KMS-11 (cell line): Measurements from ENCODE around the gene DPM2.

Experiments used
- H2AFZ ChIP-seq: fragments of 200-600 bp; sonication (generic); 2 replicates; pipeline ENCODE4 v1.6.1; 2016; ENCODE audit warnings: antibody characterized with exemption, mixed run types, low read depth
- H3K27ac ChIP-seq: fragments of 200-600 bp; sonication (generic); 2 replicates; pipeline ENCODE4 v1.6.1; 2016; ENCODE audit warnings: mild to moderate bottlenecking, mixed run types
- H3K27me3 ChIP-seq: fragments of 200-600 bp; sonication (generic); 2 replicates; pipeline ENCODE4 v1.6.1; 2017; ENCODE audit warnings: mild to moderate bottlenecking, low read depth, mixed run types, moderate library complexity; ENCODE audit not compliant: insufficient read depth
- H3K36me3 ChIP-seq: fragments of 200-600 bp; sonication (generic); 2 replicates; pipeline ENCODE4 v1.6.1; 2017; ENCODE audit warnings: mild to moderate bottlenecking, mixed run types; ENCODE audit not compliant: insufficient read depth
- H3K4me1 ChIP-seq: fragments of 200-600 bp; sonication (generic); 2 replicates; pipeline ENCODE4 v1.6.1; 2016; ENCODE audit warnings: mild to moderate bottlenecking, low read depth, mixed run types; ENCODE audit not compliant: poor library complexity, severe bottlenecking
- H3K4me2 ChIP-seq: fragments of 200-600 bp; sonication (generic); 2 replicates; pipeline ENCODE4 v1.7.0; 2016; ENCODE audit warnings: mild to moderate bottlenecking, mixed run types
- H3K4me3 ChIP-seq: fragments of 200-600 bp; sonication (generic); IDR thresholded peaks from 2 replicates; pipeline ENCODE4 v1.6.1; 2017; ENCODE audit warnings: low read depth, low read length, mixed read lengths; ENCODE audit not compliant: insufficient read depth
- H3K79me2 ChIP-seq: fragments of 200-600 bp; sonication (generic); 2 replicates; pipeline ENCODE4 v1.6.1; 2016; ENCODE audit warnings: low read depth, mixed run types; ENCODE audit not compliant: insufficient read depth
- H3K9ac ChIP-seq: fragments of 200-600 bp; sonication (generic); 2 replicates; pipeline ENCODE4 v1.6.1; 2016; ENCODE audit warnings: mild to moderate bottlenecking, mixed run types
- H4K20me1 ChIP-seq: fragments of 200-600 bp; sonication (generic); 2 replicates; pipeline ENCODE4 v1.6.1; 2016; ENCODE audit warnings: mild to moderate bottlenecking, mixed run types; ENCODE audit not compliant: insufficient read depth
- TF ChIP-seq, protein P1 (sequence below): fragments of 200-600 bp; sonication (generic); conservative IDR thresholded peaks from 2 replicates; pipeline ENCODE4 v1.6.1; 2017; ENCODE audit warnings: low read depth, mild to moderate bottlenecking, antibody characterized with exemption, low read length, moderate library complexity, mixed read lengths

The DPM2 gene

DNA sequence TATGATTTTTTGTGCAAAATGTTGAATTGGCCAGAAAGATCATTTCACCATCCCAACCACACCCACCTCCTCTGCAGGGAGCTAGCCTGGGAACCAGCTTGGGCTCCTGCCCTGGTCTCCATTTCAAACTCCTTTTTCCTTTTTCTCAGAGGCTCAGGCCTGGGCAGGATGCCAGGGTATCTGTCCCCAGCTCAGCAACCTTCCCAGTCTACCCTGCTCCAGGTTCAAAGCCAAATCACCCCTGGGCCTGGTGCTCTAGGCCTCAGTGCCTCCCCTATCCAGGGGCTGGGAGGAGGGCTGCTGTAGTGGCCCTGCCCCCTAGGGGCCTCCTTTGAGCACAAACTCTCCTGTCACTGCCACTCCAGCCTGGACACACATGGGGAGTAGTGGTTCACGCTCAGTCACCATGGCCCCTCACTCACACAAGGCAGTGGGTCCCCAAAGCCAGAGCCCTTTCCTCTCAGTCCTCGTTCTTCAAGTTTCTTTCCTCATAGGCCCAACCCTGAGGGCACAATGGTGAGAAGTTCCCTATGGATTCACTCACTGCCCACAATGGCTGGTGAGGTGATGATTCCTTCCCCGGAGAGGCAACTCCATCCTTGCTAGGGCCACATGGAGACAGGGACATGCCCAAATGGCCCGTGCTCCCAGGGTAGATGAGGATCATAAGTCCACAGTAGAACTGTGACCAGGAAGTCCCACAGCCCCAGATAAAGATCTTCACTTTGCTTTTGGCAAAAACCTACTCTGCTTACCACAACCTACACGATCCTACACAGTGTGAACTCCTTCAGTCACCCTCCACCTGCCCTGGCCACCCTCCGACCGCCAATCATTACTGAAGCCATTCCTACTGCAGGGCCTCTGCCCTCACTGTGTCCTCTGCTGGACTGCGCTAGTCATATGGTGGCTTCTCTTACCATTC is 19.2 kb downstream of the DPM2 start:
- H3K4me3 ChIP-seq = no peak overlapping the region
- H4K20me1 ChIP-seq = no peaks in the 10 kb centered on the region
- H3K27ac ChIP-seq = no peak overlapping the region
- peak overlapping the region; percentile 56 for H3K4me2 ChIP-seq
- H3K4me1 ChIP-seq = peaks cover 72% of the 10 kb centered on the region
- no peak overlapping the region for H3K9ac ChIP-seq
- H3K36me3 ChIP-seq = peaks cover 9% of the 10 kb centered on the region; the same call in 1 of the 2 replicates
- TF ChIP-seq, protein P1, sequence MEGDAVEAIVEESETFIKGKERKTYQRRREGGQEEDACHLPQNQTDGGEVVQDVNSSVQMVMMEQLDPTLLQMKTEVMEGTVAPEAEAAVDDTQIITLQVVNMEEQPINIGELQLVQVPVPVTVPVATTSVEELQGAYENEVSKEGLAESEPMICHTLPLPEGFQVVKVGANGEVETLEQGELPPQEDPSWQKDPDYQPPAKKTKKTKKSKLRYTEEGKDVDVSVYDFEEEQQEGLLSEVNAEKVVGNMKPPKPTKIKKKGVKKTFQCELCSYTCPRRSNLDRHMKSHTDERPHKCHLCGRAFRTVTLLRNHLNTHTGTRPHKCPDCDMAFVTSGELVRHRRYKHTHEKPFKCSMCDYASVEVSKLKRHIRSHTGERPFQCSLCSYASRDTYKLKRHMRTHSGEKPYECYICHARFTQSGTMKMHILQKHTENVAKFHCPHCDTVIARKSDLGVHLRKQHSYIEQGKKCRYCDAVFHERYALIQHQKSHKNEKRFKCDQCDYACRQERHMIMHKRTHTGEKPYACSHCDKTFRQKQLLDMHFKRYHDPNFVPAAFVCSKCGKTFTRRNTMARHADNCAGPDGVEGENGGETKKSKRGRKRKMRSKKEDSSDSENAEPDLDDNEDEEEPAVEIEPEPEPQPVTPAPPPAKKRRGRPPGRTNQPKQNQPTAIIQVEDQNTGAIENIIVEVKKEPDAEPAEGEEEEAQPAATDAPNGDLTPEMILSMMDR = peak; percentile 30; the same call in 1 of the 2 replicates
- no peaks in the 10 kb centered on the region for H3K27me3 ChIP-seq
- peaks cover 50% of the 10 kb centered on the region for H3K79me2 ChIP-seq
- H2AFZ ChIP-seq = no peak overlapping the region

DNA sequence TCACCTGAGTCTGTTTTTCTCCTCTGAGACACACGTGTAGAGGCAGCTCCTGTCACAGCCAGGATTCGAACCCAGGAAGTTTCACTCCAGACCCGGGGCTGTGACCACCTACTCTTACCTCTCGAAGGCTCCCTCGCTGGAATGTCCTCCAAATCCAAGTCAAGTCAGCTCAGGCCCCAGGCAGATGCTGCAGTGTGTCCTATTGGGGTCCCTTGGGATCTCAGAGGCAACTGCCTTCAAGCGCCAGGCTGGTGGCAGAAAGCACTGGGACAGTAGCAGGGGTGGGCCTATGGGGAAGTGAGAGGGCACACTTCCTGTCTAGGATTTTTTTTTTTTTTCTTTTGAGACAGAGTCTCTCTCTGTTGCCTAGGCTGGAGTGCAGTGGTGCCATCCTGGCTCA is 20.1 kb downstream of the DPM2 start:
- Histone ChIP-seq H3K4me3 (no peak overlapping the region), H3K4me1 (peaks cover 77% of the 10 kb centered on the region), H3K9ac (peak overlapping the region; percentile 0; the same call in 1 of the 2 replicates), H3K79me2 (peaks cover 57% of the 10 kb centered on the region), H3K36me3 (peaks cover 9% of the 10 kb centered on the region; the same call in 1 of the 2 replicates), H3K4me2 (peak overlapping the region; percentile 56), H4K20me1 (no peaks in the 10 kb centered on the region), H3K27me3 (no peaks in the 10 kb centered on the region), H3K27ac (no peak overlapping the region), H2AFZ (no peak overlapping the region)
- TF ChIP-seq, protein P1 = no peak

DNA sequence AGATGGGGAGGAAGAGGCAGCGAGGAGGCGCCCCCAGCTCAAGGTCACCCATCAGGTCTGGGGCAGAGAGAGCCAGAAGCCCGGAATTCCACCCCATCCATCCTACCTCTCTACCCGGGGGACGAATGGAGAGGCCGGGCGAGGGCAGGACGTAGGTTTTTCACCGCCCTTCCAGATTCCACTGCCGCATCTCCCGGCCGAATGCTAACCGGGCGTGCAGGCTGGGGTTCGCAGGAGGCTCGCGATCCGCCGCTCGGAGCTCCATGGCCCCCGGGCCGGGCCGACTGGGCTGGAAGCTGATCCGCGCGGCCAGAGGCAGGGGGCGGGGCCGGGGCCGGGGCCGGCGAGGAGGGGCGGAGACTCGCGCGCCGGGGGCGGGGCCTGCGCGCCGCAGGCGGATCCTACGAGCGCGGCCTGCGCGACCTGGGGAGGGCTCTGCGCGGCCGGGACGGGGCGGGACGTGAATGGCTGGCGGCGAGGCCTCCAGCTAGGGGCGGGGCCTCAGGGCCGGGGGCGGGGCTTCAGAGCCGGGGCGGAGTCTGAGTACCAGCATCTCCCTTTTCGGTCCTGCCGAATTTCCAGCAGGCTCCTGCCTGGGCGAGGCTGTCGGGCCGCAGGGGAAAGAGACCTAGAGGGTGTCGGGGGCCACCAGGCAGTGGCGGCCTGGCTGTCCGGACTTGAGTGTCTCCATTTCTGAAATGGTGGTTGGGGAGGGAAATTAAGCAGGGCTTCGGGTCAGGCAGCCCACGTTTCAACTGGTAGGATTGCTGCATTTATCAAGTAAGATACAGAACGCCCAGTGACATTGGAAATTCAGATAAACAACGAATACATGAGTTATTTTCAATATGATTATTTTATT is 20.7 kb downstream of the DPM2 start, which contains the start of gene ST6GALNAC4:
ST6GALNAC4 (minus strand) TSS at position 322 of the 862 bp plus-strand sequence. CDS start 622 bp downstream, outside the sequence.
- TF ChIP-seq, protein P1 = no peak
- Histone ChIP-seq H3K9ac (peak within 1 kb of the TSS; percentile 97), H2AFZ (no peak within 1 kb of the TSS), H3K36me3 (peaks cover 9% of the 10 kb centered on the region; the same call in 1 of the 2 replicates), H3K4me2 (peak within 1 kb of the TSS; percentile 97), H3K79me2 (peaks cover 63% of the 10 kb centered on the region), H4K20me1 (no peaks in the 10 kb centered on the region), H3K27me3 (no peaks in the 10 kb centered on the region), H3K27ac (peak within 1 kb of the TSS; percentile 97), H3K4me1 (peaks cover 83% of the 10 kb centered on the region), H3K4me3 (no peak within 1 kb of the TSS)
